ENCODE results near the gene EPN1.

- TF ChIP-seq JUN (IDR thresholded peaks at IDR 0.05; ENCODE audit: low read depth, low read length) (no peak), CTCF (IDR thresholded peaks at IDR 0.05; ENCODE audit: control extremely low read depth in 1 of 3, insufficient read depth in 1 of 3, low read depth in 1 of 3, low read length in 3 of 3) (no peak), RAD21 (IDR thresholded peaks at IDR 0.05 in 1 of 2, conservative IDR thresholded peaks at IDR 0.05 in 1 of 2; ENCODE audit: low read depth in 2 of 2, low read length in 2 of 2) (no peak), RBBP5 (IDR thresholded peaks at IDR 0.05; ENCODE audit: borderline replicate concordance, low read depth, low read length) (no peak), EZH2 (IDR thresholded peaks at IDR 0.05; ENCODE audit: low read depth, low read length, severe bottlenecking) (no peak), MAX (IDR thresholded peaks at IDR 0.05) (no peak), NRF1 (IDR thresholded peaks at IDR 0.05; ENCODE audit: low read depth, low read length) (no peak), POU5F1 (IDR thresholded peaks at IDR 0.05; ENCODE audit: low read depth, low read length) (no peak), TCF12 (IDR thresholded peaks at IDR 0.05; ENCODE audit: low read depth, low read length) (no peak), TBP (IDR thresholded peaks at IDR 0.05; ENCODE audit: low read depth, low read length) (no peak), NANOG (IDR thresholded peaks at IDR 0.05; ENCODE audit: insufficient read depth, low read depth, low read length, poor library complexity, severe bottlenecking) (no peak), POLR2AphosphoS5 (IDR thresholded peaks at IDR 0.05; ENCODE audit: low read depth, low read length) (no peak; the same call in 1 of the 2 replicates), SP4 (IDR thresholded peaks at IDR 0.05; ENCODE audit: low read length) (no peak), POLR2A (IDR thresholded peaks at IDR 0.05; ENCODE audit: control extremely low read depth in 1 of 2, low read depth in 2 of 2, low read length in 2 of 2) (no peak)
Measured at GRCh38 chr19:55667511-55667910, 7.5 kb upstream of the EPN1 start.

Measured in H1 (cell line).